ENCODE results near the gene KLHL7. TPM values are rescaled to one million over a fixed set of nuclear protein-coding genes. Genes with fewer than 3 reads are reported as not detected.

The KLHL7 gene
- total RNA-seq, 3 donors from 2014 or later (not counting 1 experiment from before 2014, with no cell fraction given): 13.9 to 19.1 (median 14.5) TPM

DNA sequence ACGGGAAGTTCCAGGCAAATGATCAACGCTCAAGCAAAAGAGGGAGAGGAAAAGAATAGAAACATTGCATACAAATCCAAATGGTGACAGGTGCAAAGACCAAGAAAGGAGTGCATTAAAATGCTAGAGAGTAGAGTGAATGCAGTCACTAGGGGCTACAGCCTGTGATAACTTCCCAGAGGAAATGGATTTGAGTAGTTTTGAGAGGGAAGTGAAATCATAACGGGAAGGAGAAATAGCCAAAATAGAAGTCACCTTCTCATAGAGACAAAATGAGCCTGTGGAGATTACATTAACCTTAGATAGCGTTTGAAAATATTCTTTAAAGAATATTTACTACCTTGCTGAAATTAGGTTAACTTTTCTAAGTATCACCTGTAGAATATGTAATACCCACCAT lies 102.7 kb downstream of the KLHL7 start:
- intact Hi-C loops (cut with micrococcal nuclease): no loop called here
- Histone ChIP-seq H3K27ac (ENCODE audit: low read length) (no peak overlapping the region), H3K36me3 (ENCODE audit: control insufficient read depth, insufficient read depth, low read length) (peaks cover 2% of the 10 kb centered on the region), H3K9me3 (ENCODE audit: control insufficient read depth, insufficient read depth, low read length) (no peaks in the 10 kb centered on the region), H3K4me1 (ENCODE audit: control insufficient read depth, insufficient read depth, low read length) (peaks cover 3% of the 10 kb centered on the region), H3K4me3 (ENCODE audit: low read length) (no peak overlapping the region), H3K27me3 (ENCODE audit: control insufficient read depth, insufficient read depth, low read length) (no peaks in the 10 kb centered on the region)
- H3K27ac Mint-ChIP-seq: no peak overlapping the region
- peaks cover 20 to 46% of the 10 kb centered on the region in 2 donors for H3K27me3 Mint-ChIP-seq (ENCODE audit: low read depth in 2 of 2)
- no peak for DNase-seq
- H3K36me3 Mint-ChIP-seq: peaks cover 9% of the 10 kb centered on the region
- no peak for ATAC-seq
- no peaks in the 10 kb centered on the region for H3K4me1 Mint-ChIP-seq
- H3K4me3 Mint-ChIP-seq: no peak overlapping the region
- 100% methylated on average over 2 of the region's 4 CpGs for WGBS (ENCODE audit: insufficient coverage)
- no peaks in the 10 kb centered on the region for H3K9me3 Mint-ChIP-seq
- TF ChIP-seq, protein P1, sequence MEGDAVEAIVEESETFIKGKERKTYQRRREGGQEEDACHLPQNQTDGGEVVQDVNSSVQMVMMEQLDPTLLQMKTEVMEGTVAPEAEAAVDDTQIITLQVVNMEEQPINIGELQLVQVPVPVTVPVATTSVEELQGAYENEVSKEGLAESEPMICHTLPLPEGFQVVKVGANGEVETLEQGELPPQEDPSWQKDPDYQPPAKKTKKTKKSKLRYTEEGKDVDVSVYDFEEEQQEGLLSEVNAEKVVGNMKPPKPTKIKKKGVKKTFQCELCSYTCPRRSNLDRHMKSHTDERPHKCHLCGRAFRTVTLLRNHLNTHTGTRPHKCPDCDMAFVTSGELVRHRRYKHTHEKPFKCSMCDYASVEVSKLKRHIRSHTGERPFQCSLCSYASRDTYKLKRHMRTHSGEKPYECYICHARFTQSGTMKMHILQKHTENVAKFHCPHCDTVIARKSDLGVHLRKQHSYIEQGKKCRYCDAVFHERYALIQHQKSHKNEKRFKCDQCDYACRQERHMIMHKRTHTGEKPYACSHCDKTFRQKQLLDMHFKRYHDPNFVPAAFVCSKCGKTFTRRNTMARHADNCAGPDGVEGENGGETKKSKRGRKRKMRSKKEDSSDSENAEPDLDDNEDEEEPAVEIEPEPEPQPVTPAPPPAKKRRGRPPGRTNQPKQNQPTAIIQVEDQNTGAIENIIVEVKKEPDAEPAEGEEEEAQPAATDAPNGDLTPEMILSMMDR (IDR thresholded peaks at IDR 0.05): no peak

- 88% methylated on average over 2 of the region's 2 CpGs for WGBS (ENCODE audit: insufficient coverage)
- ATAC-seq: no peak
- no peak for DNase-seq
- Histone ChIP-seq H3K36me3 (ENCODE audit: control insufficient read depth, insufficient read depth, low read length) (no peaks in the 10 kb centered on the region), H3K4me1 (ENCODE audit: control insufficient read depth, insufficient read depth, low read length) (peaks cover 3% of the 10 kb centered on the region), H3K4me3 (ENCODE audit: low read length) (no peak overlapping the region), H3K9me3 (ENCODE audit: control insufficient read depth, insufficient read depth, low read length) (no peaks in the 10 kb centered on the region), H3K27ac (ENCODE audit: low read length) (no peak overlapping the region), H3K27me3 (ENCODE audit: control insufficient read depth, insufficient read depth, low read length) (no peaks in the 10 kb centered on the region)
- H3K36me3 Mint-ChIP-seq: no peaks in the 10 kb centered on the region
- H3K27ac Mint-ChIP-seq: no peak overlapping the region
- no peaks in the 10 kb centered on the region for H3K9me3 Mint-ChIP-seq
- no peaks in the 10 kb centered on the region for H3K4me1 Mint-ChIP-seq
- intact Hi-C loops (cut with micrococcal nuclease): no loop called here
- H3K27me3 Mint-ChIP-seq (ENCODE audit: low read depth in 2 of 2): peaks cover 21 to 51% of the 10 kb centered on the region in 2 donors
- TF ChIP-seq, protein P1 (IDR thresholded peaks at IDR 0.05): no peak
- H3K4me3 Mint-ChIP-seq: no peak overlapping the region
Observed at GRCh38 chr7:23210506-23210905, 104.9 kb downstream of the KLHL7 start.

DNA sequence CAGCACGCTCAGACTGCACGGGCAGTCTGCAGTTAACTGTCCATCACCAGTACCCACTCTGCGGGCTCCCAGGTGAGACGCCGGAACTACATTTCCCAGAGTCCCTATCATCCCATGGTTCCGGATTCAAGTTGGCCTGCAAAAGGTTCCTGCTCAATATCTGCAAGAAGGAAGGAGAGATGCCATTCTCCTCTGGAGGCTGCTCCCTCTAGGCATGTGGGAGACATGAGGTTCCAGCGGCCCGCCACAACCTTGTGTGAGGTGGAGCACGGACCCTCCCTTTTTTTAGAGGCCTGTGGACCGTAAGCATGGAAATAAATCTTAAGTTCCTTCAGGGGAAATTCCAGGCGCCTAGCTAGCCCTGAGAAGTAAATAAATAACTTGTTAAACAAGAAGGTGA lies 106.0 kb downstream of the KLHL7 start:
- H3K27ac ChIP-seq (ENCODE audit: low read length): no peak overlapping the region
- TF ChIP-seq, protein P1 (IDR thresholded peaks at IDR 0.05): no peak
- ATAC-seq (no peak), DNase-seq (no peak)
- H3K4me1 ChIP-seq (ENCODE audit: control insufficient read depth, insufficient read depth, low read length): no peaks in the 10 kb centered on the region
- Mint-ChIP-seq H3K9me3 (no peaks in the 10 kb centered on the region), H3K36me3 (no peaks in the 10 kb centered on the region), H3K27ac (no peak overlapping the region), H3K27me3 (ENCODE audit: low read depth in 2 of 2) (peaks cover 23 to 52% of the 10 kb centered on the region in 2 donors), H3K4me3 (no peak overlapping the region), H3K4me1 (no peaks in the 10 kb centered on the region)
- H3K9me3 ChIP-seq (ENCODE audit: control insufficient read depth, insufficient read depth, low read length): no peaks in the 10 kb centered on the region
- 87% methylated on average over 11 of the region's 11 CpGs for WGBS (ENCODE audit: insufficient coverage)
- H3K4me3 ChIP-seq (ENCODE audit: low read length): no peak overlapping the region
- H3K27me3 ChIP-seq (ENCODE audit: control insufficient read depth, insufficient read depth, low read length): no peaks in the 10 kb centered on the region
- intact Hi-C loops (cut with micrococcal nuclease): no loop called here
- H3K36me3 ChIP-seq (ENCODE audit: control insufficient read depth, insufficient read depth, low read length): no peaks in the 10 kb centered on the region

GRCh38 chr7:23212395-23212794 lies 106.8 kb downstream of the KLHL7 start:
- H3K4me1 ChIP-seq (ENCODE audit: control insufficient read depth, insufficient read depth, low read length): no peaks in the 10 kb centered on the region
- no peak for DNase-seq

More at GRCh38 chr7:23212395-23212794, 106.8 kb downstream of the KLHL7 start:
- ATAC-seq: no peak
- Mint-ChIP-seq H3K27me3 (ENCODE audit: low read depth in 2 of 2) (peaks cover 22 to 44% of the 10 kb centered on the region in 2 donors), H3K9me3 (no peaks in the 10 kb centered on the region), H3K36me3 (no peaks in the 10 kb centered on the region), H3K4me3 (no peak overlapping the region), H3K4me1 (no peaks in the 10 kb centered on the region), H3K27ac (no peak overlapping the region)
- Histone ChIP-seq H3K27ac (ENCODE audit: low read length) (no peak overlapping the region), H3K4me3 (ENCODE audit: low read length) (no peak overlapping the region), H3K36me3 (ENCODE audit: control insufficient read depth, insufficient read depth, low read length) (no peaks in the 10 kb centered on the region), H3K9me3 (ENCODE audit: control insufficient read depth, insufficient read depth, low read length) (no peaks in the 10 kb centered on the region), H3K27me3 (ENCODE audit: control insufficient read depth, insufficient read depth, low read length) (no peaks in the 10 kb centered on the region)
- intact Hi-C loops (cut with micrococcal nuclease): no loop called here
- TF ChIP-seq, protein P1 (IDR thresholded peaks at IDR 0.05): no peak
- WGBS (ENCODE audit: insufficient coverage): 86% methylated on average over 2 of the region's 2 CpGs
